ENCODE results near the gene SLC29A3. TPM values are rescaled to one million over a fixed set of nuclear protein-coding genes. Genes with fewer than 3 reads are reported as not detected.

The SLC29A3 gene
- polyA plus RNA-seq, 1 of the 3 experiments (the other 2 are of a cell fraction), result 3.8 TPM

- TF ChIP-seq, protein P1, sequence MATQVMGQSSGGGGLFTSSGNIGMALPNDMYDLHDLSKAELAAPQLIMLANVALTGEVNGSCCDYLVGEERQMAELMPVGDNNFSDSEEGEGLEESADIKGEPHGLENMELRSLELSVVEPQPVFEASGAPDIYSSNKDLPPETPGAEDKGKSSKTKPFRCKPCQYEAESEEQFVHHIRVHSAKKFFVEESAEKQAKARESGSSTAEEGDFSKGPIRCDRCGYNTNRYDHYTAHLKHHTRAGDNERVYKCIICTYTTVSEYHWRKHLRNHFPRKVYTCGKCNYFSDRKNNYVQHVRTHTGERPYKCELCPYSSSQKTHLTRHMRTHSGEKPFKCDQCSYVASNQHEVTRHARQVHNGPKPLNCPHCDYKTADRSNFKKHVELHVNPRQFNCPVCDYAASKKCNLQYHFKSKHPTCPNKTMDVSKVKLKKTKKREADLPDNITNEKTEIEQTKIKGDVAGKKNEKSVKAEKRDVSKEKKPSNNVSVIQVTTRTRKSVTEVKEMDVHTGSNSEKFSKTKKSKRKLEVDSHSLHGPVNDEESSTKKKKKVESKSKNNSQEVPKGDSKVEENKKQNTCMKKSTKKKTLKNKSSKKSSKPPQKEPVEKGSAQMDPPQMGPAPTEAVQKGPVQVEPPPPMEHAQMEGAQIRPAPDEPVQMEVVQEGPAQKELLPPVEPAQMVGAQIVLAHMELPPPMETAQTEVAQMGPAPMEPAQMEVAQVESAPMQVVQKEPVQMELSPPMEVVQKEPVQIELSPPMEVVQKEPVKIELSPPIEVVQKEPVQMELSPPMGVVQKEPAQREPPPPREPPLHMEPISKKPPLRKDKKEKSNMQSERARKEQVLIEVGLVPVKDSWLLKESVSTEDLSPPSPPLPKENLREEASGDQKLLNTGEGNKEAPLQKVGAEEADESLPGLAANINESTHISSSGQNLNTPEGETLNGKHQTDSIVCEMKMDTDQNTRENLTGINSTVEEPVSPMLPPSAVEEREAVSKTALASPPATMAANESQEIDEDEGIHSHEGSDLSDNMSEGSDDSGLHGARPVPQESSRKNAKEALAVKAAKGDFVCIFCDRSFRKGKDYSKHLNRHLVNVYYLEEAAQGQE (IDR thresholded peaks at IDR 0.05; ENCODE audit: low read depth, low read length), result no peak
- TF ChIP-seq, protein P2, sequence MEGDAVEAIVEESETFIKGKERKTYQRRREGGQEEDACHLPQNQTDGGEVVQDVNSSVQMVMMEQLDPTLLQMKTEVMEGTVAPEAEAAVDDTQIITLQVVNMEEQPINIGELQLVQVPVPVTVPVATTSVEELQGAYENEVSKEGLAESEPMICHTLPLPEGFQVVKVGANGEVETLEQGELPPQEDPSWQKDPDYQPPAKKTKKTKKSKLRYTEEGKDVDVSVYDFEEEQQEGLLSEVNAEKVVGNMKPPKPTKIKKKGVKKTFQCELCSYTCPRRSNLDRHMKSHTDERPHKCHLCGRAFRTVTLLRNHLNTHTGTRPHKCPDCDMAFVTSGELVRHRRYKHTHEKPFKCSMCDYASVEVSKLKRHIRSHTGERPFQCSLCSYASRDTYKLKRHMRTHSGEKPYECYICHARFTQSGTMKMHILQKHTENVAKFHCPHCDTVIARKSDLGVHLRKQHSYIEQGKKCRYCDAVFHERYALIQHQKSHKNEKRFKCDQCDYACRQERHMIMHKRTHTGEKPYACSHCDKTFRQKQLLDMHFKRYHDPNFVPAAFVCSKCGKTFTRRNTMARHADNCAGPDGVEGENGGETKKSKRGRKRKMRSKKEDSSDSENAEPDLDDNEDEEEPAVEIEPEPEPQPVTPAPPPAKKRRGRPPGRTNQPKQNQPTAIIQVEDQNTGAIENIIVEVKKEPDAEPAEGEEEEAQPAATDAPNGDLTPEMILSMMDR (IDR thresholded peaks at IDR 0.05), result no peak
- no peak for TF ChIP-seq MEF2A (IDR thresholded peaks at IDR 0.05; ENCODE audit: borderline replicate concordance, low read depth)
Measured at GRCh38 chr10:71363936-71364335, 44.9 kb downstream of the SLC29A3 start (continued).

GRCh38 chr10:71365366-71365765 lies 46.3 kb downstream of the SLC29A3 start:
- Histone ChIP-seq H3K79me2 (ENCODE audit: insufficient read depth) (no peaks in the 10 kb centered on the region), H3K36me3 (replicated peaks in 1 of 2; ENCODE audit: control insufficient read depth in 1 of 2, insufficient read depth in 2 of 2, low read length in 1 of 2) (no peaks in the 10 kb centered on the region), H3K9me2 (no peaks in the 10 kb centered on the region), H3K4me1 (ENCODE audit: control insufficient read depth in 1 of 2, insufficient read depth in 2 of 2, low read depth in 1 of 2, low read length in 1 of 2) (no peaks in the 10 kb centered on the region), H3K9me3 (no peaks in the 10 kb centered on the region), H4K20me1 (ENCODE audit: insufficient read depth) (no peaks in the 10 kb centered on the region), H3K27me3 (ENCODE audit: insufficient read depth) (no peaks in the 10 kb centered on the region; the same call in 1 of the 2 replicates), H3F3A (replicated peaks; ENCODE audit: insufficient read depth) (no peaks in the 10 kb centered on the region), H2AFZ (ENCODE audit: low read depth) (no peak overlapping the region), H3K4me2 (no peak overlapping the region), H3K27ac (ENCODE audit: low read depth in 2 of 2, low read length in 1 of 2) (no peak overlapping the region), H3K4me3 (ENCODE audit: low read depth in 2 of 2, low read length in 1 of 2) (no peak overlapping the region), H3K9ac (no peak overlapping the region)
- ChIA-PET POLR2A (interaction anchor here (2.0 kb wide), 1 partner anchor 11 kb away, joined by 5 read pairs; no protein-coding TSS in a partner anchor), CTCF (interaction anchor here (1.1 to 1.4 kb wide), 2 partner anchors 45 to 361 kb away, joined by 3 to 6 read pairs; no protein-coding TSS in a partner anchor)
- 91% methylated on average over 6 of the region's 6 CpGs for WGBS (ENCODE audit: low lambda C conversion rate)
- no peak for DNase-seq
- TF ChIP-seq RAD21 (IDR thresholded peaks at IDR 0.05; ENCODE audit: low read length) (no peak), GATA2 (CRISPR knock-in tag; IDR thresholded peaks at IDR 0.05) (no peak), FOXJ3 (CRISPR knock-in tag; IDR thresholded peaks at IDR 0.05) (no peak), PBX3 (IDR thresholded peaks at IDR 0.05) (no peak), TAF1 (IDR thresholded peaks at IDR 0.05; ENCODE audit: borderline replicate concordance, low read depth, low read length) (no peak), EP300 (IDR thresholded peaks at IDR 0.05; ENCODE audit: borderline replicate concordance in 1 of 2, low read depth in 1 of 2, low read length in 1 of 2) (no peak), MXI1 (IDR thresholded peaks at IDR 0.05; ENCODE audit: low read depth, low read length) (no peak), USF1 (IDR thresholded peaks at IDR 0.05; ENCODE audit: borderline replicate concordance, low read depth) (no peak), CHD2 (IDR thresholded peaks at IDR 0.05; ENCODE audit: low read length, partially characterized antibody) (no peak), FOXM1 (IDR thresholded peaks at IDR 0.05; ENCODE audit: low read depth) (no peak), NRF1 (IDR thresholded peaks at IDR 0.05; ENCODE audit: low read depth, low read length) (no peak), FOSL2 (IDR thresholded peaks at IDR 0.05; ENCODE audit: borderline replicate concordance, low read depth) (no peak), SMC3 (IDR thresholded peaks at IDR 0.05; ENCODE audit: low read depth, low read length) (no peak), YY1 (IDR thresholded peaks at IDR 0.05; ENCODE audit: low read depth) (no peak), RCOR1 (IDR thresholded peaks at IDR 0.05; ENCODE audit: low read length) (no peak), TEAD4 (IDR thresholded peaks at IDR 0.05; ENCODE audit: borderline replicate concordance, insufficient read depth) (no peak)

Measured in SK-N-SH (cell line).